ENCODE data around the gene PLXNC1. TPM values are rescaled to one million over a fixed set of nuclear protein-coding genes. Genes with fewer than 3 reads are reported as not detected.

The PLXNC1 gene
- total RNA-seq, 1 donor from 2014 or later: 28.0 TPM

GRCh38 chr12:94123127-94123526, 25.2 kb upstream of the PLXNC1 start:
- Histone ChIP-seq H3K4me1 (peaks cover 14% of the 10 kb centered on the region), H3K36me3 (no peaks in the 10 kb centered on the region), H3K9me3 (no peaks in the 10 kb centered on the region), H3K27ac (peak overlapping the region; percentile 10), H3K27me3 (ENCODE audit: low read depth) (no peaks in the 10 kb centered on the region), H3K4me3 (no peak overlapping the region)
- ATAC-seq (peak in 1 of 2 donors; percentile 47), DNase-seq (no peak)
- intact Hi-C loops (cut with DNase I): no loop called here
- no peak for TF ChIP-seq CTCF (IDR thresholded peaks at IDR 0.05)

- intact Hi-C loops (cut with DNase I): no loop called here
- no peak for DNase-seq
- no peaks in the 10 kb centered on the region for H3K9me3 ChIP-seq
- no peaks in the 10 kb centered on the region for H3K27me3 ChIP-seq (ENCODE audit: low read depth)
- peaks cover 14% of the 10 kb centered on the region for H3K4me1 ChIP-seq
- no peak overlapping the region for H3K27ac ChIP-seq
- H3K36me3 ChIP-seq: no peaks in the 10 kb centered on the region
- no peak for TF ChIP-seq CTCF (IDR thresholded peaks at IDR 0.05)
- peak; percentile 63 to 66 for ATAC-seq
- no peak overlapping the region for H3K4me3 ChIP-seq
These were observed 22.3 kb upstream of the PLXNC1 start for GRCh38 chr12:94126067-94126466.

- no peak overlapping the region for H3K4me3 ChIP-seq
- H3K27ac ChIP-seq: no peak overlapping the region
- no peak for TF ChIP-seq CTCF (IDR thresholded peaks at IDR 0.05)
- intact Hi-C loops (cut with DNase I): no loop called here
- no peaks in the 10 kb centered on the region for H3K27me3 ChIP-seq (ENCODE audit: low read depth)
- DNase-seq (no peak), ATAC-seq (no peak)
- no peaks in the 10 kb centered on the region for H3K36me3 ChIP-seq
- H3K4me1 ChIP-seq: peaks cover 14% of the 10 kb centered on the region
- H3K9me3 ChIP-seq: no peaks in the 10 kb centered on the region
These were observed 20.9 kb upstream of the PLXNC1 start for GRCh38 chr12:94127239-94128131.

- Histone ChIP-seq H3K4me3 (no peak overlapping the region), H3K27me3 (ENCODE audit: low read depth) (no peaks in the 10 kb centered on the region), H3K27ac (no peak overlapping the region), H3K4me1 (peaks cover 14% of the 10 kb centered on the region), H3K36me3 (no peaks in the 10 kb centered on the region), H3K9me3 (no peaks in the 10 kb centered on the region)
- intact Hi-C loops (cut with DNase I): no loop called here
- ATAC-seq (no peak), DNase-seq (no peak)
- TF ChIP-seq CTCF (IDR thresholded peaks at IDR 0.05): no peak
These were observed 20.1 kb upstream of the PLXNC1 start for GRCh38 chr12:94128280-94128679.

- H3K4me1 ChIP-seq: peaks cover 6% of the 10 kb centered on the region
- intact Hi-C loops (cut with DNase I): loop anchor here (10.0 kb wide), 2 partner anchors 301 to 401 kb away; no protein-coding TSS in a partner anchor
- no peak overlapping the region for H3K27ac ChIP-seq
- DNase-seq: no peak
- no peaks in the 10 kb centered on the region for H3K27me3 ChIP-seq (ENCODE audit: low read depth)
- H3K9me3 ChIP-seq: no peaks in the 10 kb centered on the region
- no peaks in the 10 kb centered on the region for H3K36me3 ChIP-seq
- TF ChIP-seq CTCF (IDR thresholded peaks at IDR 0.05): peak; percentile 79
- ATAC-seq: peak; percentile 81
- H3K4me3 ChIP-seq: no peak overlapping the region
These were observed 14.2 kb upstream of the PLXNC1 start for GRCh38 chr12:94133964-94134795.
